Measurements from ENCODE around the gene GPR148.

GPR148 gene

DNA sequence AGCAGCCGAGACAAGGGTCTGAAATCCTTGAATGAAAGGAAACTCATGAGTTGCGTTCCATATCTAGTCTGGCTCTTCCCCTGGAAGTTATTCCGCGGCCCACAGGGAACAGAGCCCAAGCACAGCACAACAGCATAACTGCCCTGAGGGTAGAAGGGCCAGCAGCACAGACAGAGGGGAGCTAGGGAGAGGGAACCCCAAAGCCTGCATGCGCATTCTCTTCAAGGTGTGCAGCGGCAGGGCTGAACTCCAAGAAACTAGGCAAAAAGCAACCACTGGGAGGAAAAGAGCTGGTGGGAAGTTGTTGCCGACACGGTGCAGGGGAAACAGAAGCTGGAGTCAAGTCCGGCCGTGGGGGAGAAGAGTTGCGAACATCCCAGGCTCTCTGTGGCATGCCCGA is 11.8 kb downstream of the GPR148 start:
- TF ChIP-seq CTCF (IDR thresholded peaks at IDR 0.05; ENCODE audit: low read depth, low read length) = no peak
- no peak for DNase-seq (ENCODE audit: extremely low read depth, low read depth)

- TF ChIP-seq CTCF (IDR thresholded peaks at IDR 0.05; ENCODE audit: low read depth, low read length) = no peak
- DNase-seq (ENCODE audit: extremely low read depth, low read depth) = no peak
These were observed 14.4 kb downstream of the GPR148 start for GRCh38 chr2:130743278-130743677.

DNA sequence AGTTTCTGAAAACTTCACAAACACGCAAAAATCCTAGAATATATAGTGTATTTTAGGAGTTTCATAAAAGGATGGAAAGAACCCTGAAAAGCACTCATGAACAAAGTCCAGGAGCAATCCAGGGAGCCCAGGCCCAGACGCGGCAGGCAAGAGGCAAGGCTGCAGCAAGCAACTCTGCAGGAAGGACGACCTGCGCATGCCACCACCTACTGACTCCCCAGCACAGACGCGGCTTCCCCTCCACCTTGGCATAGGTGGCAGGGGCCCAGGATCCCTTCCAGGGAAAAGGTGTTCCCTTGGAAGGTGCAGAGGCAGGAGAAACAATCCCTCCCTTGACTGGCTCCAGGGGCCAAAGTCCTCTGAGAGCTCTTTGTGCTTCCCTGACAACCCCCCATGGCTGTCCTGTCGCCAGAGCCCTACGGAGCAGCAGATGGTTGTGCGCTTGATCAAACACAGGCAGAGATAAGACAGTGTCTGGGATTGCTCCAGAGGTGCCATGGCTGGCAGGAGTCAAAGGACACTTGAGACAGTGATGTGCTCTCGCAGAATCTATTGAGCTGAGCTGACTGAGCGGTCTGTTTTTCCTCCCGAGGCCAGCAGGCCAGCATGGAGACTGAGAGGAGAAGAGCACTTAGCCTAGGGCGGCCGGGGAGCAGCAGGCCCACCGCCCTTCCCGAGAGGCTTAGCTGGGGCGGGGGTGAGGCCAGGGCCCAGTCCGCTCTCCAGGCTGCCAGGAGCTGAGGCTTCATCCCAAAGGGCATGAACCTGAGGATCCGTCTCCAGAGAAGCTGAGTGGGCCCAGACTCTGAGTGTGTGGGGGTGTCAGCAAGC is 15.6 kb downstream of the GPR148 start:
- no peak for DNase-seq (ENCODE audit: extremely low read depth, low read depth)
- no peak for TF ChIP-seq CTCF (IDR thresholded peaks at IDR 0.05; ENCODE audit: low read depth, low read length)

- TF ChIP-seq CTCF (IDR thresholded peaks at IDR 0.05; ENCODE audit: low read depth, low read length) = no peak
- no peak for DNase-seq (ENCODE audit: extremely low read depth, low read depth)
These were observed 20.2 kb downstream of the GPR148 start for GRCh38 chr2:130749078-130749477.

DNA sequence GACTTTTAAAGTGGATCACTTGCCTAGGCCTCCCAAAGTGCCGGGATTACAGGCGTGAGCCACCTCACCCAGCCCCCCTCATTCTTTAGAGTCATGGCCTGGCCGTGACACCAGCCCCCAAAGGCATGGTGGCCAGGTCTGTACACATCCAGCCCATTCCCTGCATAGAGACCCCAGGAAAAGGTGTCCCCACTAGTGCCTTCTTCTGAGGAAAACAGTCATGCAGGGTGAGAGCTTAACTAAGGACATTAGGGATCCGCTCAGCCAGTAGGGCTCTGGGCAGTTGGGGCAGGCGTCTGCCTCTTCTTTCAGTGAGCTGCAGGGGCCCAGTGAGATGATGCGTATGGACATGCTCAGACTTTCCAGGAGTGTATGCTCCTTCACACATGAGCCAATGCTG is 20.8 kb downstream of the GPR148 start:
- no peak for TF ChIP-seq CTCF (IDR thresholded peaks at IDR 0.05; ENCODE audit: low read depth, low read length)
- DNase-seq (ENCODE audit: extremely low read depth, low read depth) = no peak

GRCh38 chr2:130754811-130755210 is 25.9 kb downstream of the GPR148 start:
- TF ChIP-seq CTCF (IDR thresholded peaks at IDR 0.05; ENCODE audit: low read depth, low read length) = no peak
- DNase-seq (ENCODE audit: extremely low read depth, low read depth) = no peak

- no peak for TF ChIP-seq CTCF (IDR thresholded peaks at IDR 0.05; ENCODE audit: low read depth, low read length)
- DNase-seq (ENCODE audit: extremely low read depth, low read depth) = no peak
These were observed 26.6 kb downstream of the GPR148 start, which contains the start of gene AMER3 for GRCh38 chr2:130755256-130756052. TSS of gene AMER3 (plus strand) at chr2:130755540. CDS start at chr2:130762073, 6,533 bp downstream.
